Activated T-cell treated with anti-CD3 and anti-CD28 coated beads, Interleukin-2, amount 50 U/mL, for 1 hour (primary cell): ENCODE measurements around the gene KLHL33.
A peak's percentile ranks its signal among the peaks of the same experiment; 100 is the strongest.

Experiments
- DNase-seq: peaks from one replicate; pipeline ENCODE4 v3.0.0-alpha.2; 2020

Gene KLHL33, protein sequence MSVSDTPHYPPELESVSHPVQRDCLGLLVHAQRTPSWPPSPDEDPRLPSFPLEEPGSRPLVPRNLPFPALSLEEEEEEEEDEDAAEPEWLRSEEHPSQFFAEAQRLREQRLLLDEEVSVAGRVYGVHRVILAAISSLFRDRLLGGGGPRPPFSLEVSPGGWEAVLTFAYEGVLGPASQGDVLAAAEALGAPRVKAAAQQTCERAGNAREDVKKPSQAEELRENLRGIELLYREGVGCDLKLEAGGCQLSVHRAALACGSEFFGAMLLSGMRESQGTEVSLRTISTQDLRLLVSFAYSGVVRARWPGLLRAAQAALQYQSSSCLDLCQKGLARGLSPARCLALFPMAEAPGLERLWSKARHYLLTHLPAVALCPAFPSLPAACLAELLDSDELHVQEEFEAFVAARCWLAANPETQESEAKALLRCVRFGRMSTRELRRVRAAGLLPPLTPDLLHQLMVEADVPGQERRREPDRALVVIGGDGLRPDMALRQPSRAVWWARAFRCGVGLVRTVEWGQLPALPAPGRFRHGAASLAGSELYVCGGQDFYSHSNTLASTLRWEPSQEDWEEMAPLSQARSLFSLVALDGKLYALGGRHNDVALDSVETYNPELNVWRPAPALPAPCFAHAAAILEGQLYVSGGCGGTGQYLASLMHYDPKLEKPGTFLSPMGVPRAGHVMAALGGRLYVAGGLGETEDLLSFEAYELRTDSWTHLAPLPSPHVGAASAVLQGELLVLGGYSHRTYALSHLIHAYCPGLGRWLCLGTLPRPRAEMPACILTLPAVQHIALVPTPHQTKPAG

GRCh38 chr14:20435582-20436362, at the start of gene KLHL33:
TSS of gene KLHL33 (minus strand) at chr14:20436166. CDS start at chr14:20435811, 355 bp downstream.
- no peak for DNase-seq

GRCh38 chr14:20482382-20482781, 46.4 kb upstream of the KLHL33 start:
- no peak for DNase-seq

DNA sequence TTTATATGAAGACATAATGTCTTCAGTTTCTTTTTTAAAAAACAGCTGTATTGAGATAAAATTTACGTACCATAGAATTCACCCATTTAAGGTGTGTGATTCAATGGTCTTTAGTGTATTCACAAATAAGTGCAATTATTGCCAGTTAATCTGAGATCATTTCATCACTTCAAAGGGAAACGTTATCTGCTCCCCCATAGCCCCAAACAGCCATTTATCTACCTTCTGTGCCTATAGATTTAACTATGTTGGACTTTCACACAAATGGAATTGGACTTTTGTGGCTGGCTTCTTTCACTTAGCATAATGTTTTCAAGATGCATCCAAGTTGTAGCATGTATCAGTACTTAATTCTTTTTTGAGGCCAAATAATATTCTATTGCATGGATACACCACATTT, 42.9 kb upstream of the KLHL33 start:
- DNase-seq = no peak

DNA sequence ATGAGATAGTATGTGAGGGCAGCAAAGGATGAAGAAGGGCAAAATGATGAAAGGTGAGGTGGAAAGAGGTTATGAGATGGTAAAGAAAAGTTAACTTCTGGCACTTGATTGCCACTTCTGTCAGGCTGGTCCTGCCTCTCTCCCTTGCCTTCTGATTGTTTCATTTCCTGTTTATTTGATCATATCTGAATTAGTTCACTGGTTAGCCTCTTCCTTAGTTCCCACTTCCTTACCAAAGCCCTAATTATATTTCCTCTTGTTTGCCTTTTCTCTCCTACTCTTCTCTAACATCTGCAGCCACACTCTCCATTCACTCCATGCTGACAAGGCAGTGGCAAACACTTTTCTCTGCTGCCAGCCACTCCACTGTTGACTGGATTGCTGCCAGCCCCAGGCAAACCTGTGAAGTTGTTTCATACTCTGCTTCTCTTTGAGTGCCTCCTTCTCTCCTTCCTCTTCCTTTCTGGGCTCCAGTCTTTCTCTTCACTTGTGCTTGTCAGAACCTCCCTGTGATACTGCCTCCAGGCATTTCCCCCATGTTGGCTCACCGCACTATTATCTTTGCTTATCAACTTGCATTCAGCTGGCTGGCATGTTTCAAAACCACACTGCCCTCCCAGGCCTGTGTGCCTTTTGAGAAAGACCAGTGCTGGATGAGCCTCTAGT, 41.4 kb upstream of the KLHL33 start:
- DNase-seq = peak; percentile 31

DNA sequence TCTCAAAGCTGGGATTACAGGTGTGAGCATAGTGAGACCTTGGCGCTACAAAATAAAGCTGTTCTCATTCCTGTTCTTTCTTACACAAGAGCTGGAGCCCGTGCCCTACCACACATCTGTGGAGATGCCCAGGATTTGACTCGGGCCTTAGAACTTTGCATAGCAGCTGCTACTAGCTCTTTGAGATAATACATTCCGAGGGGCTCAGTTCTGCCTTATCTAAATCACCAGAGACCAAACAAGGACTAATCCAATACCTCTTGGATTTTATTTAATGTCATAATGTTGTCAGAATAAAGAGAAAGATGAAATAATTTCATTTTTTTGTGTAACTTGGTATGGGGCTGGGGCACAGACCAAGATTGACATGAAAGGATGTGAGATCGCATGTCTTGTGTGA, 40.8 kb upstream of the KLHL33 start:
- no peak for DNase-seq

- DNase-seq = no peak
These were observed 36.7 kb upstream of the KLHL33 start for GRCh38 chr14:20472536-20473169.

DNA sequence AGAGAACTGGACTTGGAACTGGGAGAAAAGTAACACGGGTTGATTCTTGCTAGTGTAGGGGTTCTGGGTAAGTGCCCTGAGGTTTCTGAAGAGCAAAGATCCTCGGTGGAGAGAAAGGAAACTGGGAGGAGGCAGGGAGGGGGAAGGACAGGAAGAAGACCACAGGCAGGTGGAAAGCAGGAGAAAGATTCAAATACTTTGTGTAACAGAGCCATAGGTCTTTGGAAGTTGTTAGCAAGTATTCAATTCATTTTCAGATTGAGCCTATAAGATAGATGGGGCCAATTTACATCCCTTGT, 34.6 kb upstream of the KLHL33 start:
- DNase-seq = no peak

DNA sequence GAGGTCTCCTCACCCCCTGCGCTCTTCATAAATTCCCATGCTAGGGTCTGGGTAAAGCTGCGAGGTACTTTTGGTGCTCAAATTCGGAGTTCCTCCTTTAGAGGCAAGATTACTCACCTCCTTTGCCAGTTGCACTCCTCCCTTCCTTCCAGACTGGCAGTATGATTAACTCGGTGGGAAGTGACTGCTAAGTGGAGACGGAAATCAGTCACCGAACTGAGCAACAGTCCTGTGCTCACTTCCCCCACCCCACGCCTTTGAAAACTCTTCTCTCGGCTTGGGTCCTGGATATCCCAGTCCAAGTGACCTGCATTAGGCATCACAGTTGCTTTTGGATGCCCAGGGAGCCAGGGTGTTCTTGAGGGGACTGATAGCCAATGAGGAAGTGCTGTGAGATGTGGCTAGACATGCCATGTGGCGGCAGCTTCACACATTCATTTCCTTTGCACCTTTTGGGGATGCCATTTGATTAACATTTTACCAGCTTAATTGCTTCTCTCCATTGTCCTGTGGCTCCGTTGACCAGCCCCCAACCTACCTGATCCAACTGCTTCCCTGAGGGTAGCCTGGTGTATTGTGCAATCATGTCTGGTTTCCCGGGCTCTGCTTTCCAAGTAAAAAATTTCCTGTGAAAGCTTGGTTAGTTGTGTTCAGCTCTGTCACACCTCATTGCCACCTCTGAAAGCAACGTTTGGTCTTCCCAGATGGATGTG, 34.1 kb upstream of the KLHL33 start:
- peak; percentile 58 for DNase-seq

- DNase-seq = peak; percentile 84
These were observed 33.4 kb upstream of the KLHL33 start, which contains the start of gene PNP for GRCh38 chr14:20469242-20469889. TSS of gene PNP (plus strand) at chr14:20469406. CDS start at chr14:20469525, 119 bp downstream.

DNA sequence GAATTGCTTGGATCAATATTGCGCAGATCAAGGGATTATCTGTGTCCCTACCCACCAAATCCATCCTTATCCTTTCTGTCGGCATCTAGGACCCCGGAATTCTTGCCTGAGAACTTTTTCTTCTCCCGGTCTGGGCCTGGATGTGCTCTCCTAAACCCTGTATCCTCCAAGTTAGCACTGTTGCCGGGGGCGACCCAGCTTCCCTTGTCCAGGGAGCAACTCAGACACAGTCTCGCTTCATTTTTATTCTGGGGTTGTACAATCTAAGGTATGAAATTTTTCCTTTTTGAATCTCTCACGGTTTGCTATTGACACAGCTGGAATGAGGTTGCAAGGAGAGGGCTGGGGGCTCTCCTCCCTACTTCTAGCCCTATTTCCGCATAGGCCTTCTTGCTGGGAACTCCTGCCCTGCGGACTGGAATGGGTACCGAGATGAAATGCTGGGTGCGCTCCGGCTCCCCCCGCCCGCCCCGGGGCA, 32.8 kb upstream of the KLHL33 start:
- DNase-seq = no peak

DNA sequence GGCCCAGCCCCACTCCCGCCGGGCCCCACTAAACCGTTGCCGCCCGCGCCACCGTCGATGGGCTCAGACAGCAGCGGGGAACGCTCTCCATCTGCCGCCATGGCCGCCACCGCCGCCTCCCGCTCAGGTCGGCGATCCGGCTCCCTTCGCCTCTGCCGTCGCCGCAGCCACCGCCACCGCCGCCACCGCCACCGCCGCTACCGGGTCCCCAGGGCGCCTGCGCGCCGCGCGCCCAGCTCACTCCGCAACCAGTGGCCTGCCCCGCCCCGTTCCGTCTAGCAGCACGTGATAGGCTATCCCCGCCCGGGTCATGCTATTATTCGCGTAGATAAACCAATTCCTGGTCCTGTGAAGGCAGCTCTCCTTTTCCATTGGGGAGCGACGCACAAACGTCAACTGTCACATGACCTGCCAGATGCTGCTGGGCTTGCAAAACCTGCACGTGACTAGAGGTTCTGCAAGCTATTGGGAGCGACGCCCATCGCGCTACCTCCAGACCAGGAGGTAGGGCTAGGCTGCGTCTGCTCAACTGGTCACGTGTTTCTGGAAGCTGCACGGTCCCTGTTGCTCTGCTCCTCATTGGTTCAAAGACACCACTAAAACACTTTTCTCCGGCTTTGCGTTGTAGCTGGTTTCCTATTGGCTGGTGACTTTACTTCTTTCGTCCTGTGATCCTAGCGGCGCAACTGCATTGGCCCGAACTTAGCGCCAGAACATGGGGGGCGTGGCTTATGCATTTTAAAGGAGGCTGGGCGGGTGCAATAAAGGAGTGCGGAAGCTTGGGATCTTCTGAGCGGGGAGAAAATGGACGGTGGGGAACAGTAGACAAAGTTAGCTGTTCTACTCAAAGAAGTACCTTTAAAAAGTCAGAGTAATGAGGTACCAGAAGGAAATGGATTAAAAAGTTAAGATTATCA, 25.5 kb upstream of the KLHL33 start, which contains the start of gene PIP4P1:
TSS of gene PIP4P1 (minus strand) at position 210 of the 917 bp plus-strand sequence. CDS start at position 101, 109 bp downstream.
- DNase-seq = peak; percentile 95

DNA sequence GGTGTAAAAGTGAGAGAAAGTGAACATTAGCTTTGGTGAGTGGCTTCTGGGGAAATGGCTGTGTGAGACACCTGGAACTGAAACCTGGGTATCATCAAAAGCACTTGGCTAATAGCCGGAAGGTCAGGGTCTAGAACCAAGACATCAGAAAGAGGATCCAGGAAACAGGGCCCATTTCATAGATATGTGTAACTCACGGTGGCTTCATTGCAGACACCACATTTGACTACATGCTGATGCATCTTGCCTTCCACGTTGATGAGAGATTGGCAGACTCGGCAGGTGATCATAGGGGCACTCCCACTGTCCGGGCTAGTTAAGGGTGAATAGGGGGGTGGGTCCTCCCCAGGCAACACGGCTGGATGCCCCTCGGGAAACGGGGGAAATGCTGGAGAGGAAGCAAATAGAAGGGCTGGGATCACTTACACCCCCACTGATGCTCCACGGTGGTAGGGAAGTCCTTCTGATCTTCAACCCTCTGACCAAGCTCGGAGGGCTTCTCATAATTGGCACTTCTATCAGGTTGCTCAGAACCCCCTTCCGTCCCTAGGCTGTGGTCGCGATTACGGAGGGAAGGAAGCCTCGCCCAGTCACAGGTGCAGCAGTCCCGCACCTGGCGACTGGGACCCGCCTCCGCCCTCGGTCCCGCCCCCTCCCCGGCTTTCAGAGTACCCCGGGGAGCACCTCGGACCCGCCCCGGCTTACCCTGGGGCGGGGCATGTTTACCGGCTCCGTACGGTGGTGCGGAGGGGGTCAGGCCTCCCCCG, 24.7 kb upstream of the KLHL33 start:
- no peak for DNase-seq

GRCh38 chr14:20458031-20458789, 22.2 kb upstream of the KLHL33 start:
- DNase-seq = no peak

DNA sequence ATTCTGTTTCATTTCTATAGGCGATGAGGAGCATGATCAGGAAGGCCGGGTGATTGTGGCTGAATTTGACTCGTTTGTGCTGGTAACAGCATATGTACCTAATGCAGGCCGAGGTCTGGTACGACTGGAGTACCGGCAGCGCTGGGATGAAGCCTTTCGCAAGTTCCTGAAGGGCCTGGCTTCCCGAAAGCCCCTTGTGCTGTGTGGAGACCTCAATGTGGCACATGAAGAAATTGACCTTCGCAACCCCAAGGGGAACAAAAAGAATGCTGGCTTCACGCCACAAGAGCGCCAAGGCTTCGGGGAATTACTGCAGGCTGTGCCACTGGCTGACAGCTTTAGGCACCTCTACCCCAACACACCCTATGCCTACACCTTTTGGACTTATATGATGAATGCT, 21.0 kb upstream of the KLHL33 start:
- DNase-seq = no peak

- DNase-seq = no peak
These were observed 19.7 kb upstream of the KLHL33 start for GRCh38 chr14:20455355-20456300.

DNA sequence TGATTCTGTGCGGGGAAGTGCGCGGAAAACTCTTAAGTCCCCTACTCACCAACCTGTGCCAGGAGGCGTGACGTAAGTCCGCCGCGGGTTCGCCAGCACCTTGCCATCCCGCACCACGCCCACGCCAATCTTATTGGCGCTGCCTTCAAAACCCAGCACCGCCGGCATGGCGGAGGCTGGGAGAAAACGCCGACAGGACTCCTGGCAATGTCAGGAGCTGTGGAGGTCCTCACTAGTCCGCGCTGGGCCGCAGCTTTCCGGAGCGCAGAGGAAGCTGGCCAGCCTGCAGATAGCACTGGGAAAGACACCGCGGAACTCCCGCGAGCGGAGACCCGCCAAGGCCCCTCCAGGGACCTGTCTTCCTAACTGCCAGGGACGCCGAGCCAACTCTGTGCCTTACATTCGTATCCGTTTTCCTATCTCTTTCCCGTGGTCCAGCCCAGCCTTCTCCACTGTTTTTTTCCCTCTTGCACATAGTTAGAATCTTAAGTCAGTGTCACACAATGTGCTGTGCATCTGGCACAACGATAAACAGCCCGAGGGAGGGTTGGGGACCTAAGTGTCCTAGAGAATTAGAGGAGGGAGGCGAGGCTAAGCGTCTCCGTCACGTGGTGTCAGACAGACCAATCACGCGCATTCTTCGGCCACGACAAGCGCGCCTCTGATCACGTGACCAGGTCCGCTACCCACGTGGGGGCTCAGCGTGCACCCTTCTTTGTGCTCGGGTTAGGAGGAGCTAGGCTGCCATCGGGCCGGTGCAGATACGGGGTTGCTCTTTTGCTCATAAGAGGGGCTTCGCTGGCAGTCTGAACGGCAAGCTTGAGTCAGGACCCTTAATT, 18.8 kb upstream of the KLHL33 start, which contains the start of the genes APEX1 and OSGEP:
TSS of gene APEX1 (plus strand) at position 711 of the 839 bp plus-strand sequence. CDS start 420 bp downstream, outside the sequence.
TSS of gene OSGEP (minus strand) at position 297 of the 839 bp plus-strand sequence. CDS start at position 168, 129 bp downstream.
- DNase-seq = peak; percentile 94
